ENCODE measurements around the gene CDY2B.
"Not testable (repeated sequence)": the region's sequence is repeated elsewhere in the genome, so short reads cannot be mapped to it uniquely, and the experiment has no call there.

The CDY2B gene, protein sequence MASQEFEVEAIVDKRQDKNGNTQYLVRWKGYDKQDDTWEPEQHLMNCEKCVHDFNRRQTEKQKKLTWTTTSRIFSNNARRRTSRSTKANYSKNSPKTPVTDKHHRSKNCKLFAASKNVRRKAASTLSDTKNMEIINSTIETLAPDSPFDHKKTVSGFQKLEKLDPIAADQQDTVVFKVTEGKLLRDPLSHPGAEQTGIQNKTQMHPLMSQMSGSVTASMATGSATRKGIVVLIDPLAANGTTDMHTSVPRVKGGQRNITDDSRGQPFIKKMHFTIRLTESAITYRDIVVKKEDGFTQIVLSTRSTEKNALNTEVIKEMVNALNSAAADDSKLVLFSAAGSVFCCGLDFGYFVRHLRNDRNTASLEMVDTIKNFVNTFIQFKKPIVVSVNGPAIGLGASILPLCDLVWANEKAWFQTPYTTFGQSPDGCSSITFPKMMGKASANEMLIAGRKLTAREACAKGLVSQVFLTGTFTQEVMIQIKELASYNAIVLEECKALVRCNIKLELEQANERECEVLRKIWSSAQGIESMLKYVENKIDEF

GRCh38 chrY:17880120-17880519 lies at the start of gene CDY2B:
CDY2B (minus strand) TSS chrY:17880220; CDS start chrY:17879892, 328 bp downstream.
- not testable (repeated sequence) for DNase-seq (ENCODE audit: low read depth in 2 of 2)

- not testable (repeated sequence) for DNase-seq (ENCODE audit: low read depth in 2 of 2)
Measured at GRCh38 chrY:17908009-17908408, 28.0 kb upstream of the CDY2B start.

DNA sequence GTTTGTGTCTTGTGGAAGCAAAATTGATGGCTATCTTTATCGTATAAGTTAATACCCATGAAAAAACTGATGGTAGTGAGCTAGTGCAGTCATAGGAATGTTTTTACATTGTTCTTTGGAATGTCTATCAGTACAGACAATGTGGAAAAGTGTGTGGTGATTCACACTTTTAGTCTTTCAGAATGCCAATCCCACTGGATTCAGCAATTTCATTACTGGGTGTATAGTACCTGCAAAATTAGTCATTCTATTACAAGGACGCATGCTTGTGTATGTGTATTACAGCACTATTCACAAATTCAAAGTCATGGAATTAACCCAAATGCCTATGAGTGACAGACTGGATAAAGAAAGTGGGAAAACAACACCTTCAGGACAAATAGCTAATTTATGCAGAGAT lies 27.3 kb upstream of the CDY2B start:
- not testable (repeated sequence) for DNase-seq (ENCODE audit: low read depth in 2 of 2)

DNA sequence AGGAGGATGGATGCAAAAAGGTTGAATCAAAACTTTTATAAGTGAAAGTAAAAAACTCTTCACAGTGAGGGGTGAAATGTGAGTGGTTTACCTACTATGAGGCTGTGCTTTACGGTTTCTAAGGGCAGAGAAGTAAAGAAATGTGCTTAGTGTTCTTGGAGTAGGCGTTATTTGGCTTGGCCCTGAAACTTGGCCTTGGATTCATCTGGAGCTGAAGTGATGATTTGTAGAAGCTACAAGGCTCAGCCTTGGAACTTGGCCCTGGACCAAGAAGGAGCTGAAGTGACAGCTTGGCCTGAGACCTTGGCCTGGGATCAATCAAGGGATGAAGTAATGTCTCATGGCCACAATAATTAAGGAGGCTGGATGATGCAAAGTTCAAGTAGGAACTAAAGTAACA lies 1.7 kb upstream of the CDY2B start:
- DNase-seq (ENCODE audit: low read depth in 2 of 2) = not testable (repeated sequence)

- not testable (repeated sequence) for DNase-seq (ENCODE audit: low read depth in 2 of 2)
Measured at GRCh38 chrY:17876767-17877166, 3.3 kb downstream of the CDY2B start.

DNA sequence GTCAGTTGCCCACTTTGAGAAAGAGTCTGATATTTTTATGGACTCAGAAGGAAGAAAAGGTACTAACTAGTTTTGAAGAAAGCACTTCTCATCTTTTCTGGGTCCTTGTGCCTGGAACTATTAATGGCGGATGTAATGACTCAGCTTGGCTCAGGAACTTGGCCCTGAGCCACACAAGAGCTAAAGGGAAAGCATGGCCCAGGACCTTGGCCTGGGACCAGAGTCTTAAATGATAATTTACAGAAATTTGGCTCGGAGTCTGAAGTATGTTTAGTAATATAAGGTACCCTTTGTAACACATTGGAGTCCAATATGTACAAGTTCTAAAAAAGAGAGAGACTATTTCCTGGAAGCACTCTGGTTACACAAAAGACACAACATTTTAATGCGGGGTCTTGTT lies 4.6 kb downstream of the CDY2B start:
- DNase-seq (ENCODE audit: low read depth in 2 of 2) = not testable (repeated sequence)

GRCh38 chrY:17871194-17871903 lies 8.7 kb downstream of the CDY2B start:
- DNase-seq (ENCODE audit: low read depth in 2 of 2) = not testable (repeated sequence)

DNA sequence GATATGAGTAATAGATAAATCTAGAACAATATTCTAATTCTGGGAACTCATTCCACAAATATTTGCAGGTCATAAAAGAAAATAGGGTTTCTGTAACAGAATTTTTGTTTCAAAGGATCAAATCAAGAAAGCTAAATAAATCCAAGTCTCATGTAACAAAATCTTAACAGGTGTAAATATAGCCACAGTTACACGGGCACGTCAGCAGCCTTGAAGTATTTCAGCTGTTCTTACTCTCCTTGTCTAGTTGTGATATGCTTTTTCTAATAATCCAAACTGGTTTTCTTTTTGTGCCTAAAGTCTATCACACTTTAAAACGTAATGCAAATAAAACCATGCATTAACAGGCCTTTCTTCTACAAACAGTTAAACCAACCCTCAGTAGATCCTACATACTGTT lies 9.3 kb downstream of the CDY2B start:
- DNase-seq (ENCODE audit: low read depth in 2 of 2) = not testable (repeated sequence)

DNA sequence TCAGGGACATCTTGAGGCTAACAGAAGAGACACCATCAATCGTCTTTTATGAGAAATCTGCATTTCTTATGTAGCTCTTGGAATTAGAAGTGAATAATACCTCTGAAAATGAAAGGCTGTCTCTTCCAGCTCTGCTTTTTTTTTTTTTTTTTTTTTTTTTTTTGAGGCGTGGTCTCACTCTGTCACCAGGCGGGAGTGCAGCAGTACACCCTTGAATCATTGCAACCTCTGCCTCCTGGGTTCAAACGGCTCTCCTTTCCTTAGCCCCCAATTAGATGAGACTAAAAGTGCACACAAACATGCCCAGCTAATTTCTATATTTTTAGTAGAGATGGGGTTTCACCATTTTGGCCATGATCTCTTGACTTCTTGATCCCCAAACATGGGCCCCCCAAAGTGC lies 12.2 kb downstream of the CDY2B start:
- not testable (repeated sequence) for DNase-seq (ENCODE audit: low read depth in 2 of 2)

- not testable (repeated sequence) for DNase-seq (ENCODE audit: low read depth in 2 of 2)
Measured at GRCh38 chrY:17860634-17861033, 19.4 kb downstream of the CDY2B start.

DNA sequence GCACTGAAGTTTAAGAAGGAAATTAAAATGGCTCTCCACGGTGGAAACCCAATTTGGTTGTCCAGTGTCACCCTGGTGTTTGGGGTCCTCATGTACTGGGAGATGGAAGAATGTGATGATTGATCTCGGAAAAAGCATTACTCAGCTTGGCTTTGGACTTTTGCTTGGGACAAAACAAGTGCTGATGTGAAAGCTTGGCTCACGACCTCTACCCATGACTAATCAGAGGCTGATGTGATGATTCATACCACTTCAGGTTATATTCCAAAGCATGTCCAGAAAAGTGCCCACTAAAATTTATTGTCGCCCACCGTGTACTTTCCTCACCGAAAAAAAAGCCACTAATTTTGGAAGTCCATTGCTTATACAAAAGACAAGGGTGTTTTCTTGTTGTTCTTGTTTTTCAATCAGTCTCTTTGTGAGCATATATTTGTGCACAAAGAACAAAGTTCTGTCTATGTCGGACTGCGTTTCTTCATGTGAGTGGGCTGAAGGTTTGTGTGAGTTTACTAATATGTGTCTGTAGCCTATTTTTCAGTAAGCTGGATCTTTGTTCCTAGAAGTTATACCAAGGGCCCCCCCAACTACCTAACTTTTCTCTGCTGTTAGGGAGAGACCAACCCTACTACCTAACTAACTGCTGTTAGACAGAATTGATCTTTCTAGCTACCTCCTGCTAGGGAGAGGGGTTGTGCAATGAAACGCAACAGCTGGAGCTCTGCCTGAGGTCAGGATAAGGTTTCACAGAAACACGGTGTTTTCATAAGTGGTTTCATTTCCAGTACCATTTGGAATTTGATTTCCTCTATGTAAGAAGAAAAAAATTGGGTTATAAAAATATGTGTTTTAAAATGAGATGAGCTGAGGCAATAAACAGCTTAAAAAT lies 22.8 kb downstream of the CDY2B start:
- not testable (repeated sequence) for DNase-seq (ENCODE audit: low read depth in 2 of 2)

GRCh38 chrY:17856508-17856907 lies 23.5 kb downstream of the CDY2B start:
- not testable (repeated sequence) for DNase-seq (ENCODE audit: low read depth in 2 of 2)

DNA sequence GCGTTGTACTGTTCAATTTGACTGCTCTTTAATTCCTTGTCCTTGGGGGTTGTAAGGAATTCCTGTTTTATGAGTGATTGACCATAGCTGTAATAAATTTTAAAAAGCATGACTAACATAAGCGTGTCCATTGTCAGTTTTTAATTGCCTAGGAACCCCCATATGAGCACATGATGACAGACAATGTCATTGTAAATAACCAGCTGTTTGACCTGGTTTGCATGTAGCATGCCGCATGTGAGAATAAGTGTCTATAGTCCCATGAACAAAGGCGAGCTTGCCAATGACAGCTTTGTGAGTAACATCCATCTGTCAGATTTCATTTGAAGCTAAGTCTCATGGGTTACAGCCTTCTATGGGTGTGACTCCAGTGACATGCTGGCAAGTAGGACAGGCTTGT lies 30.9 kb downstream of the CDY2B start:
- DNase-seq (ENCODE audit: low read depth in 2 of 2) = not testable (repeated sequence)

DNA sequence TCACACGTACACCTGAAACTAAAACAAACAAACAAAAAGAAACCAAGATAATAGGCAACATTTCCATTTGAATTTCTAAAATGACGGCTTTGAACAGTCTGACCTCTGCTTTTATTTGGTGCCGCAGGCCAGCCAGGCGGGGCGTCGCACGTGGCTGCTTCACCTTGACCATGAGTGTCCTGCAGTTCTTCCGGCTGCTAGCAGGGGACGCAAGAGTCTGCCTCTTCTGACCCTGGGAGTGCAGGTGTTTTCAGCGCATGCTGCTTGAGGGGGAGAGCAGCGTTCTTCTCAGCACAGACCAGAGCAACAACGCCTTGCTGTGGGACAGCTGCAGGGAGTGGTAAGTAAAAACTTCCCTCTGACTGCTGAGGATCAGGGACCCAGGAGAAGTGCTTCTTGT lies 47.9 kb downstream of the CDY2B start:
- not testable (repeated sequence) for DNase-seq (ENCODE audit: low read depth in 2 of 2)

Data from fibroblast of skin of left quadriceps (primary cell).